Coronary artery (tissue), 2 donors: ENCODE results near the gene ZNF41.

Source experiments
- DNase-seq: peaks from one replicate; pipeline ENCODE4 v3.0.0-alpha.2; 2017; ENCODE audit warnings: low spot score
- H3K27ac ChIP-seq, 2 donors: fragments of 200-600 bp; sonication (generic); one replicate each; pipeline ENCODE4 v1.5.1; 2016 to 2019
- H3K4me3 ChIP-seq: fragments of 200-600 bp; sonication (generic); 2 replicates; pipeline ENCODE4 v1.5.1; 2016; ENCODE audit warnings: mild to moderate bottlenecking, moderate library complexity
- TF ChIP-seq, protein P1 (sequence below): fragments of 200-600 bp; sonication (generic); IDR thresholded peaks from one replicate; pipeline ENCODE4 v1.5.1; 2019; ENCODE audit warnings: antibody characterized with exemption

The ZNF41 gene

DNA sequence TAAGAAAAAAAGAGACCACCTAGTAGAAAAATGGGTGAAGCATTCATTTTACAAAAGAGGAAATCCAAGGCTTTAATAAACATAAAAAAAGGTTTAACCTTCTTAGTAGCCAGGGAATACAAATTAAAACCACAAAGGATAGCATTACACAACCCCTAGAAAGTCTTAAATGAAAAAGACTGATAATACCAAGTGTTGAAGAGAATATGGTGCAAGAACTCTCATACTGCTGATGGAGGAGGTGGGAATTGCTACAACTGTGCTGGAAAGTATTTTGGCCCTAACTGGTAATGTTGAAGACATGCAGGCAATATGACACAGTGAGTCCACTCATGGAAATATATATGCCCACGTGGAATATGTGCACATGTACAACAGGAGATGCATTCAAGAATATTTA, 22.5 kb downstream of the ZNF41 start:
- Histone ChIP-seq H3K27ac (no peak overlapping the region), H3K4me3 (no peak overlapping the region)
- DNase-seq, result no peak
- TF ChIP-seq, protein P1, sequence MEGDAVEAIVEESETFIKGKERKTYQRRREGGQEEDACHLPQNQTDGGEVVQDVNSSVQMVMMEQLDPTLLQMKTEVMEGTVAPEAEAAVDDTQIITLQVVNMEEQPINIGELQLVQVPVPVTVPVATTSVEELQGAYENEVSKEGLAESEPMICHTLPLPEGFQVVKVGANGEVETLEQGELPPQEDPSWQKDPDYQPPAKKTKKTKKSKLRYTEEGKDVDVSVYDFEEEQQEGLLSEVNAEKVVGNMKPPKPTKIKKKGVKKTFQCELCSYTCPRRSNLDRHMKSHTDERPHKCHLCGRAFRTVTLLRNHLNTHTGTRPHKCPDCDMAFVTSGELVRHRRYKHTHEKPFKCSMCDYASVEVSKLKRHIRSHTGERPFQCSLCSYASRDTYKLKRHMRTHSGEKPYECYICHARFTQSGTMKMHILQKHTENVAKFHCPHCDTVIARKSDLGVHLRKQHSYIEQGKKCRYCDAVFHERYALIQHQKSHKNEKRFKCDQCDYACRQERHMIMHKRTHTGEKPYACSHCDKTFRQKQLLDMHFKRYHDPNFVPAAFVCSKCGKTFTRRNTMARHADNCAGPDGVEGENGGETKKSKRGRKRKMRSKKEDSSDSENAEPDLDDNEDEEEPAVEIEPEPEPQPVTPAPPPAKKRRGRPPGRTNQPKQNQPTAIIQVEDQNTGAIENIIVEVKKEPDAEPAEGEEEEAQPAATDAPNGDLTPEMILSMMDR, result no peak

DNA sequence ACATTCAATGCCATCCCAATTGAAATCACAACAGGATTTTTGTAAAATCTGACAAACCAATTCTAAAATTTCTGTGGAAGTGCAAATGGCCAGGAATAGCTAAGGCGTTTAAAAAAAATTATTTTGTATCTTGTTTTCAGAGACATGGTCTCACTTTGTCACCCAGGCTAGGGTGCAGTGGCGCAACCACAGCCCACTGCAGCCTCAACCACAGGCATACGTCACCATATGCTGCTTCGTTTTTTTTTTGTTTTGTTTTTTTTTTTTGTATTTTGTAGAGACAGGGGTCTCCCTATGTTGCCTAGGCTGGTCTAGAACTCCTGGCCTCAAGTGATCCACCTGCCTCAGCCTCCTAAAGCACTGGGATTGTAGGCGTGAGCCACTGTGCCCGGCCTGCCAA, 24.5 kb downstream of the ZNF41 start:
- Histone ChIP-seq H3K4me3 (no peak overlapping the region), H3K27ac (no peak overlapping the region)
- no peak for DNase-seq
- TF ChIP-seq, protein P1, result no peak

DNA sequence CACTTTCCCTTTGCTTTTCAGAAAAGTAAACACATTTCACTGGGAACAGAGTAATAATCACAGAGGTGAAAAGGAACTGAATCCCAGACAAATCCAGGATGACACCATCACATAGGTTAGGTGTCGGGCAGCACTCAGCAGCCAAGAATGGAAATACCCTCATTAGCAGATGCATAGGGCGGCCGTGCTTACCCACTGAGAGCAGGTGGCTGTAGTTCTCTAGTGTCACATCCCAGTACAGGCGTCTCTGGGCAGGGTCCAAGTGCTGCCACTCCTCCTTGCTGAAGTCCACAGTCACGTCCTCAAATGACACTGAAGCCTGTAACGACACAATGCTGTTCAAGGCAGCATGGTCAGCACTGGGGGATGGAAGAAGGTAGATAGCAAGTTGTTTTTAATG, 26.9 kb downstream of the ZNF41 start:
- TF ChIP-seq, protein P1, result no peak
- no peak for DNase-seq
- Histone ChIP-seq H3K4me3 (no peak overlapping the region), H3K27ac (no peak overlapping the region)

DNA sequence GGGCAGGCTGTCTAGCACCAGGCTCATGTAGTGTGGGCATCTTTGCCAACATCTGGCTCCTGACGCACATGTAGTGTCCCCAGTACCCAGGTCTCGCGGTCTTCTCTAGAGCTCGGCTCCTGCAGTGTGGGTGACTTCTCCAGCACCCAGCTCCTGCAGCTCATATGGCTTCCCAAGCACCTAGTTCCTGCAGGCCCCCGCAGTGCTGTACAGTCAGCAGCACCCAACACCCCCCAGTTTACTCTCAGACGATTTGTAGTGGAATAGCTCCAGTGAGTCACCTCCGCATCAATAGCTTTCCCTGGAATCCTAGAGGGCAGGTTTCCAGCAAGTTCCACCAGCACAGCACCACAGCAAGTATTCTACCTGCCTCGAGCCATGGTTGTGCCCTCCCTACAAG, 30.9 kb downstream of the ZNF41 start:
- Histone ChIP-seq H3K4me3 (no peak overlapping the region), H3K27ac (no peak overlapping the region)
- TF ChIP-seq, protein P1, result no peak
- DNase-seq, result no peak

GRCh38 chrX:47448165-47448806, 34.7 kb downstream of the ZNF41 start:
- H3K27ac ChIP-seq, result no peak overlapping the region

DNA sequence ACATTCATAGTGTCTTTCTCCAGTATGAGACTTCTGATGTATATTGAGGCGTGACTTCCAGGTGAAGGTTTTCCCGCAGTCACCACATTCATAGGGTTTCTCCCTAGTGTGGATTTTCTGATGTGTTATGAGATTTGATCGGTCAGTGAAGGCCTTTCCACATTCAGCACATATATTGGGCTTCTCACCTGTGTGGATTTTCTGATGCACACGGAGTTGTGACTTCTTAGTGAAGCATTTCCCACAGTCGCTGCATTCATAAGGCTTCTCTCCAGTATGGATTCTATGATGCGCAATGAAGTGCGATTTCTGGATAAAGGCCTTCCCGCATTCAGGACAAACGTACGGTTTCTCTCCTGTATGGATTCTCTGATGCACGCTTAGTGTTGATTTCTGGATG, 35.4 kb downstream of the ZNF41 start:
- H3K27ac ChIP-seq, result no peak overlapping the region
- DNase-seq, result no peak
- no peak overlapping the region for H3K4me3 ChIP-seq
- TF ChIP-seq, protein P1, result no peak

More at GRCh38 chrX:47448165-47448806, 34.7 kb downstream of the ZNF41 start:
- no peak overlapping the region for H3K4me3 ChIP-seq
- no peak for DNase-seq
- TF ChIP-seq, protein P1, result no peak

DNA sequence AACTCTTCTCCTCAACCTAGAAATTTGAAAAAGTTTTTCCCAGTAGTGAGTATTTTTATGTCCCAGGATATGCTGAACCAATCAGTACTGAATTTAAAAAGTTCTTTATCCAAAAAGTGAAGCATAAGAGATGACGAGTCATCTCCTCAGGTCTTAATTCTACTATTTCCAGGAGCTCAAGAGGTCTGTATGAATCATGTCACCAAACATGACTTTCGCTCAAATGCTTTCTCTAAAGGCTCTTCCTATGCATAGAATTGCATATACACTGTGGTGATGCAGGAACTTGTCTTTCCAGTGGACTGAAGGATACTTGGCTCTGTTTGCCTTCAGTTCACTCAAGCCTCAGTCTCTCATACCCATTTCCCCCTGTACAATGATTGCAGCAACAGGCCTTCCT, 36.1 kb downstream of the ZNF41 start:
- no peak for DNase-seq
- TF ChIP-seq, protein P1, result no peak
- Histone ChIP-seq H3K4me3 (no peak overlapping the region), H3K27ac (no peak overlapping the region)
